Endothelial cell of umbilical vein (primary cell): ENCODE measurements around the gene OPCML. TPM values are rescaled to one million over a fixed set of nuclear protein-coding genes. Genes with fewer than 3 reads are reported as not detected.

Experiments
- BruUV-seq: library from RNA; stranded (reverse); fragments of 400-500 nt; replicated peaks from 2 replicates; lab custom pipeline; 2021; lab: Mats Ljungman, UMichigan
- CTCF ChIA-PET: fragments of 300-600, 350-600 bp; sonication (Branson Sonifier 250); formaldehyde crosslinking; loops from one replicate; lab custom pipeline; 2021; ENCODE audit warnings: antibody characterized with exemption, inconsistent platforms; lab: Charles Lee
- POLR2A ChIA-PET: fragments of 300-600, 350-600 bp; sonication (Branson Sonifier 250); formaldehyde crosslinking; loops from one replicate; lab custom pipeline; 2021; ENCODE audit warnings: antibody characterized with exemption, inconsistent platforms; lab: Charles Lee
- DNase-seq: peaks from one replicate; pipeline ENCODE4 v3.0.0-alpha.2; 2011; ENCODE audit warnings: low read depth, low spot score
- FAIRE-seq: peaks from 2 replicates; lab custom pipeline; 2011; peaks lifted over from hg19 to GRCh38; lab: Jason Lieb, UNC
- H2AFZ ChIP-seq: 2 replicates; pipeline ENCODE4 v1.6.0; 2012; ENCODE audit warnings: low read depth, low read length, control low read depth, inconsistent platforms
- H3K27ac ChIP-seq: 2 replicates; pipeline ENCODE4 v1.5.1; 2011; ENCODE audit warnings: low read depth, mild to moderate bottlenecking, control low read depth, low read length, moderate library complexity; ENCODE audit not compliant: insufficient read depth
- H3K27me3 ChIP-seq, 2 experiments: 2 replicates each; pipeline versions ENCODE4 v1.6.0 to v1.6.1; 2011; ENCODE audit warnings: low read length in 2 of 2, mixed read lengths in 1 of 2; ENCODE audit not compliant: control insufficient read depth in 2 of 2, insufficient read depth in 2 of 2
- H3K36me3 ChIP-seq, 2 experiments: 2 replicates in 1 of 2; 3 replicates in 1 of 2; pipeline ENCODE4 v1.5.1; 2011; ENCODE audit warnings: low read length in 2 of 2, mild to moderate bottlenecking in 1 of 2, moderate library complexity in 1 of 2; ENCODE audit not compliant: control insufficient read depth in 2 of 2, insufficient read depth in 2 of 2; ENCODE audit errors: extremely low read depth in 1 of 2
- H3K4me1 ChIP-seq: 3 replicates; pipeline ENCODE4 v1.5.1; 2011; ENCODE audit warnings: mild to moderate bottlenecking, low read length; ENCODE audit not compliant: control insufficient read depth, insufficient read depth; ENCODE audit errors: extremely low read depth
- H3K4me2 ChIP-seq: 2 replicates; pipeline ENCODE4 v1.6.1; 2011; ENCODE audit warnings: low read length, control low read depth, mixed read lengths; ENCODE audit not compliant: insufficient read depth
- H3K4me3 ChIP-seq, 3 experiments: fragments of 200-600 bp in 1 of 3; sonication (generic), shearing (Covaris generic) in 1 of 3; replicated peaks in 1 of 3; 2 replicates each; pipeline ENCODE4 v1.5.1; 2011 to 2016; ENCODE audit warnings: control low read depth in 3 of 3, low read length in 3 of 3, mild to moderate bottlenecking in 2 of 3, inconsistent platforms in 1 of 3, low read depth in 1 of 3, moderate library complexity in 1 of 3; ENCODE audit not compliant: insufficient read depth in 1 of 3
- H3K79me2 ChIP-seq: 2 replicates; pipeline ENCODE4 v1.6.0; 2012; ENCODE audit warnings: low read length, inconsistent platforms; ENCODE audit not compliant: control insufficient read depth, insufficient read depth
- H3K9ac ChIP-seq: replicated peaks from 2 replicates; pipeline ENCODE3; 2011; ENCODE audit warnings: low read length, control low read depth; ENCODE audit not compliant: insufficient read depth; ENCODE audit errors: extremely low read depth
- H3K9me1 ChIP-seq: replicated peaks from 3 replicates; pipeline ENCODE4 v1.6.0; 2011; ENCODE audit warnings: mild to moderate bottlenecking, low read length; ENCODE audit not compliant: control insufficient read depth, insufficient read depth; ENCODE audit errors: extremely low read depth
- H3K9me3 ChIP-seq: replicated peaks from 2 replicates; pipeline ENCODE4 v1.5.1; 2012; ENCODE audit warnings: low read length, inconsistent platforms; ENCODE audit not compliant: control insufficient read depth, insufficient read depth
- H4K20me1 ChIP-seq: replicated peaks from 2 replicates; pipeline ENCODE3; 2011; ENCODE audit warnings: mild to moderate bottlenecking, low read length; ENCODE audit not compliant: control insufficient read depth, insufficient read depth; ENCODE audit errors: extremely low read depth
- EZH2 ChIP-seq: IDR thresholded peaks from 2 replicates; pipeline ENCODE4 v1.6.1; 2012; ENCODE audit warnings: borderline replicate concordance, low read depth, mild to moderate bottlenecking, moderate library complexity, low read length, inconsistent platforms; ENCODE audit not compliant: severe bottlenecking
- FOS ChIP-seq: IDR thresholded peaks from 2 replicates; pipeline ENCODE4 v1.6.1; 2011; ENCODE audit warnings: mild to moderate bottlenecking, low read length, moderate library complexity, borderline replicate concordance; ENCODE audit not compliant: insufficient read depth
- GATA2 ChIP-seq: IDR thresholded peaks from 2 replicates; pipeline ENCODE4 v1.7.0; 2011; ENCODE audit warnings: low read depth, mild to moderate bottlenecking, moderate library complexity, mixed read lengths, low read length; ENCODE audit not compliant: insufficient read length, insufficient read depth
- JUN ChIP-seq: IDR thresholded peaks from 2 replicates; pipeline ENCODE4 v1.6.1; 2011; ENCODE audit warnings: borderline replicate concordance, low read depth; ENCODE audit not compliant: insufficient read length, insufficient read depth
- MYC ChIP-seq: IDR thresholded peaks from one replicate; pipeline ENCODE4 v1.6.1; 2011; ENCODE audit warnings: mild to moderate bottlenecking, low read depth, low read length
- POLR2A ChIP-seq: IDR thresholded peaks from 2 replicates; pipeline ENCODE4 v1.6.1; 2012; ENCODE audit warnings: low read depth, mild to moderate bottlenecking, control low read depth, low read length
- POLR2AphosphoS5 ChIP-seq: IDR thresholded peaks from 2 replicates; pipeline ENCODE4 v1.6.1; 2012; ENCODE audit warnings: low read depth, mild to moderate bottlenecking, control low read depth, low read length, moderate library complexity; ENCODE audit not compliant: insufficient read depth
- dilution Hi-C: fragments of 300-500 bp; cut with MboI; formaldehyde crosslinking; loops from one replicate; pipeline ENCODE4 v1.15.0; 2019; ENCODE audit warnings: low sequenced_read_pairs; ENCODE audit not compliant: extremely low pct_ligation_motif_present
- intact Hi-C: fragments of 100-400 bp; cut with micrococcal nuclease; formaldehyde crosslinking; loops from one replicate; pipeline ENCODE4 v1.10.0; 2022
- polyA plus RNA-seq, 4 experiments: library from polyadenylated mRNA; depleted of rRNA in 3 of 4; stranded (reverse) in 3 of 4; unstranded in 1 of 4; fragments of >200 nt; gene quantifications; 2 replicates each; pipeline versions ENCODE4 v1.2.1 to v1.2.3, GENCODE V29; 2011 to 2012; ENCODE audit warnings: missing spikeins in 1 of 4
- total RNA-seq: library from RNA; stranded (reverse); gene quantifications from 2 replicates; pipeline ENCODE4 v1.2.3, GENCODE V29; 2021
- TF ChIP-seq, protein P1 (sequence below): IDR thresholded peaks from 2 replicates; pipeline ENCODE4 v1.6.1; 2011; ENCODE audit not compliant: insufficient read depth, insufficient read length
- TF ChIP-seq, protein P2 (sequence below), 2 donors: IDR thresholded peaks; 1 replicate in 1 of 2; 2 replicates in 1 of 2; pipeline ENCODE4 v1.5.1; 2011; ENCODE audit warnings: low read length in 2 of 2, mild to moderate bottlenecking in 2 of 2, moderate library complexity in 2 of 2, control low read depth in 1 of 2, inconsistent platforms in 1 of 2, low read depth in 1 of 2; ENCODE audit not compliant: insufficient read depth in 1 of 2; ENCODE audit errors: extremely low read depth in 1 of 2

The OPCML gene
- total and polyA plus RNA-seq, 2 donors (not counting 3 experiments of a cell fraction or from before 2014, with no cell fraction given), result not detected

DNA sequence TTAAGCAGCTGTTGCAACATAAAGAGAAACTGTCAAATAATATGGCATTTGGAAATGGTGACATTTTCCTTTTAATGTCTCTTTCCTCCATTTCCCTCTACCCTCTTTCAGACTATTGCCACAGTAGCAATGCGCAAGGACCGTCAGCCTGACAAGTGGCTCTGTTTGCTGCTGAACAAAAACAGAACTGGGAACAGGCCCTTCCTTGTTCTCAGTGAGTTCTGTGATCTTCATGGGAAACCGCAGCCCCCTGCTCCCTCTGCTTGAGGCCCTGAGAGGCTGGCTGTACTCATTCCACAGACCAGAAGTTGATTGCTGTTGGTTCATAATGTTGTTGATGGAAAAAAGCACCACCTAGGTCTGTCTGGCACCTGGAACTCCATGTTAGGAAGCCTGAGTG lies 559.7 kb downstream of the OPCML start:
- H3K27ac ChIP-seq, result no peak overlapping the region
- no peak overlapping the region for H3K9ac ChIP-seq
- H3K27me3 ChIP-seq, result no peaks in the 10 kb centered on the region
- H3K4me2 ChIP-seq, result no peak overlapping the region
- no peaks in the 10 kb centered on the region for H3K79me2 ChIP-seq
- no TSS peak for BruUV-seq
- intact Hi-C loops (no loop called here), dilution Hi-C loops (no loop called here)
- TF ChIP-seq POLR2AphosphoS5 (no peak), JUN (no peak), POLR2A (no peak), FOS (no peak), GATA2 (no peak), EZH2 (no peak), MYC (no peak)
- TF ChIP-seq, protein P1, sequence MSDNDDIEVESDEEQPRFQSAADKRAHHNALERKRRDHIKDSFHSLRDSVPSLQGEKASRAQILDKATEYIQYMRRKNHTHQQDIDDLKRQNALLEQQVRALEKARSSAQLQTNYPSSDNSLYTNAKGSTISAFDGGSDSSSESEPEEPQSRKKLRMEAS, result no peak
- TF ChIP-seq, protein P2, sequence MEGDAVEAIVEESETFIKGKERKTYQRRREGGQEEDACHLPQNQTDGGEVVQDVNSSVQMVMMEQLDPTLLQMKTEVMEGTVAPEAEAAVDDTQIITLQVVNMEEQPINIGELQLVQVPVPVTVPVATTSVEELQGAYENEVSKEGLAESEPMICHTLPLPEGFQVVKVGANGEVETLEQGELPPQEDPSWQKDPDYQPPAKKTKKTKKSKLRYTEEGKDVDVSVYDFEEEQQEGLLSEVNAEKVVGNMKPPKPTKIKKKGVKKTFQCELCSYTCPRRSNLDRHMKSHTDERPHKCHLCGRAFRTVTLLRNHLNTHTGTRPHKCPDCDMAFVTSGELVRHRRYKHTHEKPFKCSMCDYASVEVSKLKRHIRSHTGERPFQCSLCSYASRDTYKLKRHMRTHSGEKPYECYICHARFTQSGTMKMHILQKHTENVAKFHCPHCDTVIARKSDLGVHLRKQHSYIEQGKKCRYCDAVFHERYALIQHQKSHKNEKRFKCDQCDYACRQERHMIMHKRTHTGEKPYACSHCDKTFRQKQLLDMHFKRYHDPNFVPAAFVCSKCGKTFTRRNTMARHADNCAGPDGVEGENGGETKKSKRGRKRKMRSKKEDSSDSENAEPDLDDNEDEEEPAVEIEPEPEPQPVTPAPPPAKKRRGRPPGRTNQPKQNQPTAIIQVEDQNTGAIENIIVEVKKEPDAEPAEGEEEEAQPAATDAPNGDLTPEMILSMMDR (IDR thresholded peaks at IDR 0.05; ENCODE audit: extremely low read depth in 1 of 2, insufficient read depth in 1 of 2, low read depth in 1 of 2, low read length in 2 of 2), result no peak
- no peaks in the 10 kb centered on the region for H3K9me3 ChIP-seq
- no peaks in the 10 kb centered on the region for H3K4me1 ChIP-seq
- H3K36me3 ChIP-seq, result no peaks in the 10 kb centered on the region
- ChIA-PET POLR2A (no interaction called here), CTCF (no interaction called here)
- no peaks in the 10 kb centered on the region for H3K9me1 ChIP-seq
- DNase-seq (no peak), FAIRE-seq (no peak)
- H2AFZ ChIP-seq, result no peak overlapping the region
- no peaks in the 10 kb centered on the region for H4K20me1 ChIP-seq
- H3K4me3 ChIP-seq, result no peak overlapping the region
